Mesenchymal stem cell (in vitro differentiated cells and primary cell): ENCODE results near the gene SLC12A5.

Experiments
- DNase-seq: peaks from one replicate; pipeline ENCODE4 v3.0.0-alpha.2; 2013
- H2AFZ ChIP-seq: one replicate; pipeline ENCODE4 v1.6.1; 2013; ENCODE audit warnings: low read depth, mild to moderate bottlenecking, control low read depth, inconsistent platforms, low read length, moderate library complexity
- H2AK5ac ChIP-seq: 2 replicates; pipeline ENCODE4 v1.6.1; 2013; ENCODE audit warnings: low read length, moderate library complexity, mild to moderate bottlenecking, inconsistent platforms; ENCODE audit not compliant: severe bottlenecking
- H2BK120ac ChIP-seq: one replicate; pipeline ENCODE4 v1.6.1; 2013; ENCODE audit warnings: low read depth, mild to moderate bottlenecking, inconsistent platforms, low read length, moderate library complexity
- H2BK12ac ChIP-seq, 2 experiments: one replicate each; pipeline ENCODE4 v1.6.1; 2013; ENCODE audit warnings: inconsistent platforms in 2 of 2, low read length in 2 of 2, mild to moderate bottlenecking in 2 of 2, moderate library complexity in 2 of 2, control low read depth in 1 of 2
- H2BK15ac ChIP-seq: one replicate; pipeline ENCODE4 v1.6.1; 2013; ENCODE audit warnings: mild to moderate bottlenecking, low read depth, inconsistent platforms; ENCODE audit not compliant: poor library complexity, severe bottlenecking
- H2BK5ac ChIP-seq: 2 replicates; pipeline ENCODE4 v1.6.1; 2013; ENCODE audit warnings: low read depth, mild to moderate bottlenecking, low read length, control low read depth, inconsistent platforms; ENCODE audit not compliant: poor library complexity, severe bottlenecking
- H3K14ac ChIP-seq, 2 experiments: one replicate each; pipeline ENCODE4 v1.6.1; 2013; ENCODE audit warnings: inconsistent platforms in 2 of 2, low read length in 2 of 2, control low read depth in 1 of 2, mild to moderate bottlenecking in 1 of 2, moderate library complexity in 1 of 2
- H3K18ac ChIP-seq, 2 experiments: one replicate each; pipeline ENCODE4 v1.6.1; 2013; ENCODE audit warnings: inconsistent platforms in 2 of 2, low read length in 2 of 2, control low read depth in 1 of 2, low read depth in 1 of 2, mild to moderate bottlenecking in 1 of 2
- H3K23ac ChIP-seq, 2 experiments: one replicate each; pipeline ENCODE4 v1.6.1; 2013; ENCODE audit warnings: inconsistent platforms in 2 of 2, low read length in 2 of 2, mild to moderate bottlenecking in 2 of 2, moderate library complexity in 2 of 2, control low read depth in 1 of 2
- H3K27ac ChIP-seq: 2 replicates; pipeline ENCODE4 v1.5.1; 2013; ENCODE audit warnings: mild to moderate bottlenecking, moderate library complexity, low read length, control low read depth, inconsistent platforms; ENCODE audit not compliant: poor library complexity, severe bottlenecking
- H3K27me3 ChIP-seq, 2 experiments: 2 replicates each; pipeline versions ENCODE4 v1.6.1 to v1.7.0; 2013; ENCODE audit warnings: low read length in 2 of 2, mild to moderate bottlenecking in 2 of 2, moderate library complexity in 2 of 2, control low read depth in 1 of 2, inconsistent platforms in 1 of 2; ENCODE audit not compliant: control insufficient read depth in 1 of 2, insufficient read depth in 1 of 2
- H3K36me3 ChIP-seq, 2 experiments: 2 replicates each; pipeline versions ENCODE4 v1.6.1 to v1.7.0; 2013; ENCODE audit warnings: low read length in 2 of 2, control low read depth in 1 of 2, inconsistent platforms in 1 of 2, low read depth in 1 of 2, mild to moderate bottlenecking in 1 of 2; ENCODE audit not compliant: insufficient read depth in 2 of 2, control insufficient read depth in 1 of 2
- H3K4ac ChIP-seq, 2 experiments: one replicate each; pipeline ENCODE4 v1.6.1; 2013; ENCODE audit warnings: inconsistent platforms in 2 of 2, low read length in 2 of 2, mild to moderate bottlenecking in 2 of 2, moderate library complexity in 2 of 2, control low read depth in 1 of 2, low read depth in 1 of 2
- H3K4me1 ChIP-seq: 2 replicates; pipeline ENCODE4 v1.6.1; 2013; ENCODE audit warnings: low read depth, low read length, control low read depth; ENCODE audit not compliant: control insufficient read depth, insufficient read depth
- H3K4me2 ChIP-seq: 2 replicates; pipeline ENCODE4 v1.6.1; 2013; ENCODE audit warnings: low read length, mild to moderate bottlenecking, inconsistent platforms; ENCODE audit not compliant: poor library complexity, severe bottlenecking
- H3K4me3 ChIP-seq, 2 experiments: 2 replicates each; pipeline versions ENCODE4 v1.5.1 to v1.7.0; 2013; ENCODE audit warnings: low read length in 2 of 2, mild to moderate bottlenecking in 2 of 2, control low read depth in 1 of 2, low read depth in 1 of 2; ENCODE audit not compliant: insufficient read depth in 1 of 2
- H3K79me1 ChIP-seq: replicated peaks from 2 replicates; pipeline ENCODE4 v1.6.1; 2013; ENCODE audit warnings: mild to moderate bottlenecking, control low read depth, low read length, inconsistent platforms; ENCODE audit not compliant: poor library complexity, severe bottlenecking
- H3K9ac ChIP-seq: 2 replicates; pipeline ENCODE4 v1.7.0; 2013; ENCODE audit warnings: mild to moderate bottlenecking, low read length, moderate library complexity
- H3K9me3 ChIP-seq: 2 replicates; pipeline ENCODE4 v1.7.0; 2013; ENCODE audit warnings: mild to moderate bottlenecking, low read length; ENCODE audit not compliant: control insufficient read depth
- H4K8ac ChIP-seq: one replicate; pipeline ENCODE4 v1.6.1; 2013; ENCODE audit warnings: inconsistent platforms, mild to moderate bottlenecking, low read length, moderate library complexity
- H4K91ac ChIP-seq: one replicate; pipeline ENCODE4 v1.6.1; 2013; ENCODE audit warnings: mild to moderate bottlenecking, low read length, inconsistent platforms
- WGBS: methylation state at CpG from one replicate; pipeline ENCODE4 v1.1.7; 2013; ENCODE audit warnings: mixed read lengths; 5-methylcytosine and 5-hydroxymethylcytosine counted together

SLC12A5 gene

DNA sequence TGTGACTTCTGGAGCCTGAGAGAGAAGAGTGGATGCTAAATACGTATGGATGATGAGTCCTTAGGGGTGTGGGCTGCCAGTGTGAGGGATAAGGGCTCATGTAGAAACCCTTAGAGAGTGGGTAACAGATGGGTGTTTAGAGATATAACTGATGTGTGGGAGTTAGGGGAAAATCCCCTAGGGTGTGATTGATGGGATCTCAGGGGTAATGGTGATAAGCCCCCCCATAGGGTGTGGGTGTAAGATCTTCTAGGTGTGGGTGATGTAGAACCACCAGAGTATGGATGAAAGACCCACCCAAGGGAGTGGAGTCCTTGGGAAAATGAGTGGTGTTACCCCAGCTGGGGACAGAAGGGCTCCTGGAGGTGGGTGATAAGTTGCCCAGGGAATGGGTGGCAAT lies 26.3 kb downstream of the SLC12A5 start:
- H2BK12ac ChIP-seq: no peak overlapping the region
- H3K79me1 ChIP-seq: no peaks in the 10 kb centered on the region
- H3K18ac ChIP-seq: no peak overlapping the region
- H2AFZ ChIP-seq: no peak overlapping the region
- no peak overlapping the region for H3K9ac ChIP-seq
- no peak overlapping the region for H4K8ac ChIP-seq
- no peak overlapping the region for H3K4me2 ChIP-seq
- H4K91ac ChIP-seq: no peak overlapping the region
- H3K4me1 ChIP-seq: peaks cover 19% of the 10 kb centered on the region
- no peak for DNase-seq
- H2AK5ac ChIP-seq: no peak overlapping the region
- H2BK15ac ChIP-seq: no peak overlapping the region
- no peak overlapping the region for H3K14ac ChIP-seq
- H3K4me3 ChIP-seq: no peak overlapping the region
- no peak overlapping the region for H3K23ac ChIP-seq
- no peak overlapping the region for H3K4ac ChIP-seq
- peaks cover 60 to 74% of the 10 kb centered on the region in 2 experiments for H3K27me3 ChIP-seq
- H3K27ac ChIP-seq: no peak overlapping the region
- no peak overlapping the region for H2BK120ac ChIP-seq
- H3K9me3 ChIP-seq: no peaks in the 10 kb centered on the region
- H3K36me3 ChIP-seq: peaks cover 3 to 7% of the 10 kb centered on the region in 2 experiments
- H2BK5ac ChIP-seq: no peak overlapping the region
- WGBS: 21% methylated on average over 1 of the region's 1 CpG

- H3K4ac ChIP-seq: no peak overlapping the region
- no peak overlapping the region for H3K4me3 ChIP-seq
- H3K9me3 ChIP-seq: no peaks in the 10 kb centered on the region
- no peak overlapping the region for H2BK120ac ChIP-seq
- H2AK5ac ChIP-seq: no peak overlapping the region
- H3K23ac ChIP-seq: no peak overlapping the region
- no peak overlapping the region for H3K14ac ChIP-seq
- H4K8ac ChIP-seq: no peak overlapping the region
- peaks cover 60 to 66% of the 10 kb centered on the region in 2 experiments for H3K27me3 ChIP-seq
- peaks cover 3% of the 10 kb centered on the region for H3K79me1 ChIP-seq
- H3K18ac ChIP-seq: no peak overlapping the region
- DNase-seq: no peak
- H2BK12ac ChIP-seq: no peak overlapping the region
- H3K4me2 ChIP-seq: no peak overlapping the region
- no peak overlapping the region for H2AFZ ChIP-seq
- H3K36me3 ChIP-seq: peaks cover 11 to 13% of the 10 kb centered on the region in 2 experiments
- H4K91ac ChIP-seq: no peak overlapping the region
- H3K27ac ChIP-seq: no peak overlapping the region
- no peak overlapping the region for H3K9ac ChIP-seq
- 81% methylated on average over 15 of the region's 15 CpGs for WGBS
- H3K4me1 ChIP-seq: peaks cover 19% of the 10 kb centered on the region
- H2BK15ac ChIP-seq: no peak overlapping the region
- no peak overlapping the region for H2BK5ac ChIP-seq
Measured at GRCh38 chr20:46056027-46056833, 27.2 kb downstream of the SLC12A5 start.

DNA sequence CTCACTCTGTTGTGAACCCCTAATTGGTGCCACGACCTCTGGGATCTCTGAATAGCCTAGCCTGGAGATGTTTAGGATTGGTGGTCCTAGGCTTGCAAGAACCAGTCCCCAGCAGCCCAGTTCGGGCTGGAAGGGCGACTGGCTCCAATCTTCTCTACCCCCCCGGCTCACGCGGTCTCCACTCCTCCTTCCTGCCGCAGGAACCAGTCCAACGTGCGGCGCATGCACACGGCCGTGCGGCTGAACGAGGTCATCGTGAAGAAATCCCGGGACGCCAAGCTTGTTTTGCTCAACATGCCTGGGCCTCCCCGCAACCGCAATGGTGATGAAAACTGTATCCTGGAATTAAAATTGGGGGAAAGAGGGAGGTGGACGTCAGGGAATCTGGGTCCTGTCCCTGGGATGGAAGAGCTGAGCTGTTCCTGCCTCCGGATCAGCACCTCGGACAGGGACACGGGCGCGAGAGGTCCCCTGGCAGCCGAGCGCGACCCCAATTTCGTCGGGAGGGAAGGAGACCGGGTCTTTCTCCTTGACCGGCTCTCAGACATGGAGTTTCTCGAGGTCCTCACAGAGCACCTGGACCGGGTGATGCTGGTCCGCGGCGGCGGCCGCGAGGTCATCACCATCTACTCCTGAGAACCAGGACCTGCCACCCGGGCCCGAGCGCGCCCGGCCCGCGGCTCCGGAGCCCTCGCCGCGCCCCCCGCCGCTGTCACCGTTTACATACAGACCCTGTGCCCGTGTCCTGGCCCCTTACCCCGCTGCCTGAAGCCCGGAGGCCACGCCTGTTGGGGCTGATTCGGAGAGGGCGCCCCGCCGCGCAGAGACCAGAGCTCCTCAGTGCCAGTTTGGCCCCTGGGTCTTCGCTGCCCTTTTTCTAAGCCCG lies 28.2 kb downstream of the SLC12A5 start:
- H3K4me1 ChIP-seq: peaks cover 18% of the 10 kb centered on the region
- no peak overlapping the region for H3K9ac ChIP-seq
- H3K23ac ChIP-seq: no peak overlapping the region
- peaks cover 8% of the 10 kb centered on the region for H3K79me1 ChIP-seq
- H3K27ac ChIP-seq: no peak overlapping the region
- H2AK5ac ChIP-seq: no peak overlapping the region
- no peak overlapping the region for H2BK120ac ChIP-seq
- no peak overlapping the region for H2BK12ac ChIP-seq
- no peak overlapping the region for H4K8ac ChIP-seq
- no peak overlapping the region for H3K4me2 ChIP-seq
- WGBS: 25% methylated on average over 65 of the region's 65 CpGs
- peak; percentile 47 for DNase-seq
- no peak overlapping the region for H3K18ac ChIP-seq
- no peaks in the 10 kb centered on the region for H3K9me3 ChIP-seq
- H2BK5ac ChIP-seq: no peak overlapping the region
- H3K14ac ChIP-seq: no peak overlapping the region
- H3K4ac ChIP-seq: no peak overlapping the region
- peak overlapping the region in 1 of 2 experiments; percentile 73 for H3K4me3 ChIP-seq
- H2BK15ac ChIP-seq: peak overlapping the region; percentile 31
- H3K27me3 ChIP-seq: peaks cover 60 to 65% of the 10 kb centered on the region in 2 experiments
- H2AFZ ChIP-seq: no peak overlapping the region
- H4K91ac ChIP-seq: no peak overlapping the region
- H3K36me3 ChIP-seq: peaks cover 21% of the 10 kb centered on the region in 2 experiments
